NCI-H526 treated with DMSO at 0.1 percent for 48 hours (cell line): Measurements from ENCODE around the gene SNAPC2.
"Not testable (repeated sequence)": the region's sequence is repeated elsewhere in the genome, so short reads cannot be mapped to it uniquely, and the experiment has no call there.

Source experiments
- DNase-seq: peaks from one replicate; lab custom pipeline; 2025; lab: John Stamatoyannopoulos, UW

Gene SNAPC2

GRCh38 chr19:7933411-7933810 lies 13.3 kb downstream of the SNAPC2 start:
- DNase-seq = no peak

GRCh38 chr19:7933828-7934725 lies 13.9 kb downstream of the SNAPC2 start:
- no peak for DNase-seq

GRCh38 chr19:7934766-7935165 lies 14.6 kb downstream of the SNAPC2 start:
- no peak for DNase-seq

GRCh38 chr19:7940841-7941240 lies 20.7 kb downstream of the SNAPC2 start:
- DNase-seq = no peak

GRCh38 chr19:7941895-7942596 lies 21.9 kb downstream of the SNAPC2 start:
- no peak for DNase-seq

- DNase-seq = no peak
These were observed 22.9 kb downstream of the SNAPC2 start for GRCh38 chr19:7942981-7943443.

- peak; percentile 94 for DNase-seq
These were observed 23.5 kb downstream of the SNAPC2 start, which contains the start of gene TIMM44 for GRCh38 chr19:7943444-7944176. Gene TIMM44 (minus strand): TSS chr19:7943666. CDS start chr19:7943651, 15 bp downstream.

- peak; percentile 67 for DNase-seq
These were observed 24.1 kb downstream of the SNAPC2 start for GRCh38 chr19:7944177-7944761.

GRCh38 chr19:7947939-7948338 lies 27.8 kb downstream of the SNAPC2 start:
- DNase-seq = no peak

GRCh38 chr19:7953060-7953459 lies 32.9 kb downstream of the SNAPC2 start:
- DNase-seq = no peak

GRCh38 chr19:7953576-7953975 lies 33.4 kb downstream of the SNAPC2 start:
- no peak for DNase-seq

GRCh38 chr19:7955696-7956095 lies 35.6 kb downstream of the SNAPC2 start:
- DNase-seq = no peak

- DNase-seq = no peak
These were observed 39.1 kb downstream of the SNAPC2 start for GRCh38 chr19:7959211-7959610.

- not testable (repeated sequence) for DNase-seq
These were observed 40.9 kb downstream of the SNAPC2 start for GRCh38 chr19:7961082-7961481.

- no peak for DNase-seq
These were observed 41.9 kb downstream of the SNAPC2 start for GRCh38 chr19:7961920-7962626.

GRCh38 chr19:7962644-7963268 lies 42.6 kb downstream of the SNAPC2 start:
- no peak for DNase-seq

- no peak for DNase-seq
These were observed 43.4 kb downstream of the SNAPC2 start for GRCh38 chr19:7963566-7963965.

- DNase-seq = no peak
These were observed 45.2 kb downstream of the SNAPC2 start for GRCh38 chr19:7965259-7965841.

- no peak for DNase-seq
These were observed 46.0 kb downstream of the SNAPC2 start for GRCh38 chr19:7965921-7966665.
